Breast epithelium (tissue), 4 donors: ENCODE measurements around the gene DDX10. TPM values are rescaled to one million over a fixed set of nuclear protein-coding genes. Genes with fewer than 3 reads are reported as not detected.

ENCODE experiments used
- DNase-seq, 2 donors: peaks; one replicate each; pipeline ENCODE4 v3.0.0-alpha.2; 2019; ENCODE audit warnings: low spot score in 2 of 2
- H3K27ac ChIP-seq, 2 donors: fragments of 200-600 bp; sonication (generic) in 1 of 2; one replicate each; pipeline ENCODE4 v1.5.1; 2016 to 2019; ENCODE audit warnings: mild to moderate bottlenecking in 1 of 2
- H3K27me3 ChIP-seq, 2 donors: fragments of 200-600 bp; sonication (generic) in 1 of 2; one replicate each; pipeline versions ENCODE4 v1.5.1 to v1.6.0; 2017 to 2019; ENCODE audit warnings: control low read depth in 1 of 2, mild to moderate bottlenecking in 1 of 2
- H3K36me3 ChIP-seq: fragments of 200-600 bp; one replicate; pipeline ENCODE4 v1.5.1; 2019
- H3K4me1 ChIP-seq, 2 donors: fragments of 200-600 bp; sonication (generic); one replicate each; pipeline ENCODE4 v1.5.1; 2016 to 2019; ENCODE audit warnings: control low read depth in 1 of 2
- H3K4me3 ChIP-seq, 3 donors: fragments of 200-600 bp; sonication (generic); 1 replicate in 2 of 3; 2 replicates in 1 of 3; pipeline ENCODE4 v1.5.1; 2016 to 2019; ENCODE audit warnings: mild to moderate bottlenecking in 3 of 3, moderate library complexity in 2 of 3
- H3K9me3 ChIP-seq, 2 donors: fragments of 200-600 bp; sonication (generic) in 1 of 2; one replicate each; pipeline ENCODE4 v1.5.1; 2016 to 2019; ENCODE audit warnings: control low read depth in 1 of 2
- POLR2A ChIP-seq: fragments of 450-650 bp; IDR thresholded peaks from one replicate; pipeline ENCODE4 v1.6.1; 2016; ENCODE audit warnings: antibody characterized with exemption, mild to moderate bottlenecking, moderate library complexity
- POLR2AphosphoS5 ChIP-seq, 3 donors: sonication (generic); formaldehyde crosslinking; IDR thresholded peaks; one replicate each; pipeline ENCODE4 v1.6.1; 2017; ENCODE audit warnings: antibody characterized with exemption in 3 of 3
- intact Hi-C: fragments of 100-400 bp; cut with DNase I; formaldehyde crosslinking; loops from one replicate; pipeline ENCODE4 v1.15.1; 2023; ENCODE audit warnings: low total_unique reads
- total RNA-seq, 3 donors: library from RNA; depleted of rRNA; stranded (reverse); fragments of >200 nt; gene quantifications; one replicate each; pipeline ENCODE4 v1.1.0, GENCODE V29; 2016
- TF ChIP-seq, protein P1 (sequence below), 3 donors: fragments of 450-650 bp; IDR thresholded peaks; one replicate each; pipeline ENCODE4 v1.5.1; 2016 to 2017; ENCODE audit warnings: antibody characterized with exemption in 3 of 3, mild to moderate bottlenecking in 3 of 3, moderate library complexity in 3 of 3

The DDX10 gene
- total RNA-seq, 3 donors from 2014 or later, result 17.3 to 41.9 (median 29.5) TPM

DNA sequence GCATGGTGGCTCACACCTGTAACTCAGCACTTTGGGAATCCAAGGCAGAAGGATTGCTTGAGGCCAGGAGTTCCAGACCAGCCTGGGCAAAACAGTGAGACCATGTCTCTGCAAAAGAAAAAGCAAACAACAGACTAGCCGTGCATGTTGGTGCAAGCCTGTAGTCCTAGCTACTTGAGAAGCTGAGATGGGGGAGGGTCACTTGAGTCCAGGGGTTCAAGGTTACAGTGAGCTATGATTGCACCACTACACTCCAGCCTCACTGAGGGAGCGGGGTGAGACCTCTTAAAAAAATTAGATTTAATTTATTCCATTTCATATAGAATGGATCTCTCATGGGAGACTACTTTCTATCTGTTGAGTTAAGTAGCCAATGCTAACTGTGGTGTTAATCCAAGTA is 50.4 kb downstream of the DDX10 start:
- H3K9me3 ChIP-seq, result peaks cover 0 to 9% of the 10 kb centered on the region in 2 donors
- intact Hi-C loops, result no loop called here
- TF ChIP-seq POLR2AphosphoS5 (IDR thresholded peaks at IDR 0.05) (no peak), POLR2A (no peak)
- TF ChIP-seq, protein P1, sequence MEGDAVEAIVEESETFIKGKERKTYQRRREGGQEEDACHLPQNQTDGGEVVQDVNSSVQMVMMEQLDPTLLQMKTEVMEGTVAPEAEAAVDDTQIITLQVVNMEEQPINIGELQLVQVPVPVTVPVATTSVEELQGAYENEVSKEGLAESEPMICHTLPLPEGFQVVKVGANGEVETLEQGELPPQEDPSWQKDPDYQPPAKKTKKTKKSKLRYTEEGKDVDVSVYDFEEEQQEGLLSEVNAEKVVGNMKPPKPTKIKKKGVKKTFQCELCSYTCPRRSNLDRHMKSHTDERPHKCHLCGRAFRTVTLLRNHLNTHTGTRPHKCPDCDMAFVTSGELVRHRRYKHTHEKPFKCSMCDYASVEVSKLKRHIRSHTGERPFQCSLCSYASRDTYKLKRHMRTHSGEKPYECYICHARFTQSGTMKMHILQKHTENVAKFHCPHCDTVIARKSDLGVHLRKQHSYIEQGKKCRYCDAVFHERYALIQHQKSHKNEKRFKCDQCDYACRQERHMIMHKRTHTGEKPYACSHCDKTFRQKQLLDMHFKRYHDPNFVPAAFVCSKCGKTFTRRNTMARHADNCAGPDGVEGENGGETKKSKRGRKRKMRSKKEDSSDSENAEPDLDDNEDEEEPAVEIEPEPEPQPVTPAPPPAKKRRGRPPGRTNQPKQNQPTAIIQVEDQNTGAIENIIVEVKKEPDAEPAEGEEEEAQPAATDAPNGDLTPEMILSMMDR (IDR thresholded peaks at IDR 0.05), result no peak
- no peak overlapping the region for H3K4me3 ChIP-seq
- no peaks in the 10 kb centered on the region for H3K27me3 ChIP-seq
- H3K4me1 ChIP-seq, result no peaks in the 10 kb centered on the region
- no peak overlapping the region for H3K27ac ChIP-seq
- no peak for DNase-seq
- H3K36me3 ChIP-seq, result peaks cover 5% of the 10 kb centered on the region

DNA sequence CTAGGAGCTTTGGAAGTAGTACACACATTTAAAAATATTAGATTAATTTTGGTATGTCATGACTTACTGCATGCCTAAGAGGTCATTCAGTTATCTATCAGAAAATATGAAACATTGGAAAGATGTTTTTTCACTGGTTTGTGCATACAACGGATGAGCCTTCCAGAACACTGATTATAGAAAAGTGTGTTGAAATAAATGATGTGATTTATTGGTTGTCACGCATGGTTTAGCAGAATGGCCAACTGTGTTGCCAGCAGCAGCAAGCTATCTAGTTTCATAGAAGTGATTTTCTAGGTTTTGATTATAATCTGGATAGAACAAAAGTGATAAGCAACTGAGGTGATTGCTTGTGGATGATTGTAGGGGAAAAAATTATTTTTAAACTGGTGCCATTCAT is 53.6 kb downstream of the DDX10 start:
- DNase-seq, result no peak
- intact Hi-C loops, result no loop called here
- TF ChIP-seq POLR2AphosphoS5 (IDR thresholded peaks at IDR 0.05) (no peak), POLR2A (no peak)
- TF ChIP-seq, protein P1 (IDR thresholded peaks at IDR 0.05), result no peak
- H3K9me3 ChIP-seq, result no peaks in the 10 kb centered on the region
- no peak overlapping the region for H3K4me3 ChIP-seq
- H3K27me3 ChIP-seq, result no peaks in the 10 kb centered on the region
- no peaks in the 10 kb centered on the region for H3K4me1 ChIP-seq
- peaks cover 5% of the 10 kb centered on the region for H3K36me3 ChIP-seq
- H3K27ac ChIP-seq, result no peak overlapping the region

DNA sequence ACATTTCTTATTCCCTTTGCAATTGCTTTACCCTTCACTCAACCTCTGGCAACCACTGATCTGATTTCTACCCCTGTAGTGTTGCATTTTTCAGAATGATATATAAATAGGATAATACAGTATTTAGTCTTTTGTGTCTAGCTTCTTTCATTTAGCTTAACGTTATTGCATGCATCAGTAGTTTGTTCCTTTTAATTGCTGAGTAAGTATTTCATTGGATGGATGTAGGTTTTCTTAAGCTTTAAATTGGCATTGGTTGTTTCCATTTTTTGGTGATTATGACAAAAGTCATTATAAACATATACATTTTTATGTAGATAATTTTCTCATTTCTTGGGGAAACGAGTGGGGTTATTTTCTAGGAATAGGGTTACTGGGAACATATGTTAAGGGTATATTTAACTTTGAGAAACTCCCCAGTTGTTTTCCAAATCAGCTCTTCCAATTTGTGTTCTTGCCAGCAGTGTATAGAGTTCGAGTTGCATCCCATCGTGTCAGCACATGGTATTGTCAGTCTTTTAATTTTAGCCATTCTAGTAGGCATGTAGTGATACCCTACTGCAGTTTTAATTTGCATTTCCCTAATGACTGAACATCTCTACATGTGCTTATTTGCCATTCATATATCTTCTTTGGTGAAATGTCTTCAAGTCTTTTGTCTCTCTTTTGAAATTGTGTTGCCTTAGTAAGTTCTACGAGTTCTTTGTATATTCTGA is 60.3 kb downstream of the DDX10 start:
- intact Hi-C loops, result no loop called here
- Histone ChIP-seq H3K27me3 (no peaks in the 10 kb centered on the region), H3K27ac (no peak overlapping the region), H3K9me3 (no peaks in the 10 kb centered on the region), H3K36me3 (no peaks in the 10 kb centered on the region), H3K4me1 (no peaks in the 10 kb centered on the region), H3K4me3 (no peak overlapping the region)
- TF ChIP-seq POLR2A, result no peak
- no peak for TF ChIP-seq POLR2AphosphoS5 (IDR thresholded peaks at IDR 0.05)
- TF ChIP-seq, protein P1 (IDR thresholded peaks at IDR 0.05), result no peak
- no peak for DNase-seq

DNA sequence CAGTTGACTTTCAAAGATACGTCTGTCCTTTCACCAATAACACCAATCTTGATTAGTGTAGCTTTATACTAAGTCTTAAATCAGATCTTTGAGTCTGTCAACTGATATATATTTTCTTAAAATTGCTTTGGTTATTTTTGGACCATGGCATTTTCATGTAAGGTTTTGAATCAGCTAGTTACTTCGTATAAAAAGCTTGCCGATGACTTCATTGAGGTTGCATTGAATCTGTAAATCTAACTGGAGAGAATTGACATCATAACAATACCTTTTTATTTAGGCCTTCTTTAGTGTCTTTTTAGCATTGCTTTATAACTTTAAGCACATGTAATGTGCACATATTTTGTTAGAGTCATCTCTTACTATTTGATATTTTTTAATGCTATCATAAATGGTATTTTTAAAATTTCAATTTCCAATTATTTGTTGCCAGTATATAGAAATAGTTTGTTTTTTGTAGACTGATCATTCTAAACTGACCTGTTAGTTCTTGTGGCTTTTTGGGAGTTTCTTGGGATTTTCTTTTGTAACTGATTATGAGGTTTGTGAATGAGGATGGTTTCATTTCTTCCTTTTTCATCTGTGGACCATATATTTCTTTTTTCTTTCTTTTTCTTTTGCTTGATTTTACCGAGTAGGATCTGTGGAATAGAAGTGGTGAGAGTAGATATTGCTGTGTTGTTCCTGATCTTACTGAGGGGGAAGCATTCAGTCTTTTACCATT is 61.4 kb downstream of the DDX10 start:
- Histone ChIP-seq H3K4me3 (no peak overlapping the region), H3K9me3 (no peaks in the 10 kb centered on the region), H3K27ac (no peak overlapping the region), H3K4me1 (no peaks in the 10 kb centered on the region), H3K27me3 (no peaks in the 10 kb centered on the region), H3K36me3 (no peaks in the 10 kb centered on the region)
- no peak for DNase-seq
- no peak for TF ChIP-seq POLR2AphosphoS5 (IDR thresholded peaks at IDR 0.05)
- no peak for TF ChIP-seq POLR2A
- TF ChIP-seq, protein P1 (IDR thresholded peaks at IDR 0.05), result no peak
- intact Hi-C loops, result loop anchor here (1.0 kb wide), 1 partner anchor 14 kb away; no protein-coding TSS in a partner anchor

DNA sequence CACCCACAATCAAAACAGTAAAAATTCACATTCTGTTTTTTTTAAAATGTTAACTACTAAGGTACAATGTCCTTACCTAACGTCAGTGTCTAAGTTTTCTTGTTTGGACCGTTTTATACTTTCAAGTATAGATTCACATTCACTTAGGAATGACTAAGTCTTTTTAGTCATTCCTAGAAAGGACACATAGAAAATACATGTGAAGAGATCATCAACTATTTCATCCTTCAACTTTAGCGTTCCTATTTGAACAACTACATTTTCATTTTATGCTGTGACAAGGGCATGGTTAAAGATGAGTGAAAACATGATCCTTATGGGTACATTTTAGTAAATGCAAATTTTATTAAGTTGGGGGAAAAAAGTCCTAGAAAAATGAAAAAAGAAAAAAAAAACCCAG is 62.8 kb downstream of the DDX10 start:
- TF ChIP-seq POLR2A (no peak), POLR2AphosphoS5 (IDR thresholded peaks at IDR 0.05) (no peak)
- TF ChIP-seq, protein P1 (IDR thresholded peaks at IDR 0.05), result no peak
- intact Hi-C loops, result no loop called here
- Histone ChIP-seq H3K27me3 (no peaks in the 10 kb centered on the region), H3K36me3 (no peaks in the 10 kb centered on the region), H3K4me3 (no peak overlapping the region), H3K9me3 (no peaks in the 10 kb centered on the region), H3K4me1 (no peaks in the 10 kb centered on the region), H3K27ac (no peak overlapping the region)
- no peak for DNase-seq
